Kidney capillary endothelial cell (primary cell): ENCODE results near the gene CCL19.
"Not testable (repeated sequence)": the region's sequence is repeated elsewhere in the genome, so short reads cannot be mapped to it uniquely, and the experiment has no call there.

ENCODE experiments used
- DNase-seq: peaks from one replicate; pipeline ENCODE4 v3.0.0-alpha.2; 2018; ENCODE audit warnings: low spot score

The CCL19 gene

GRCh38 chr9:34690983-34691935 lies at the start of gene CCL19:
CCL19 (minus strand) TSS chr9:34691276; CDS start chr9:34691139, 137 bp downstream.
- no peak for DNase-seq

- DNase-seq: not testable (repeated sequence)
These were observed 49.1 kb upstream of the CCL19 start for GRCh38 chr9:34740176-34740575.

GRCh38 chr9:34737677-34738260 lies 46.7 kb upstream of the CCL19 start:
- no peak for DNase-seq

- DNase-seq: no peak
These were observed 43.6 kb upstream of the CCL19 start for GRCh38 chr9:34734720-34735119.

- no peak for DNase-seq
These were observed 41.8 kb upstream of the CCL19 start for GRCh38 chr9:34732886-34733285.

- DNase-seq: no peak
These were observed 41.4 kb upstream of the CCL19 start for GRCh38 chr9:34732478-34732877.

GRCh38 chr9:34723141-34723540 lies 32.1 kb upstream of the CCL19 start:
- no peak for DNase-seq

GRCh38 chr9:34719769-34720025 lies 28.6 kb upstream of the CCL19 start:
- DNase-seq: not testable (repeated sequence)

GRCh38 chr9:34719021-34719768 lies 28.1 kb upstream of the CCL19 start:
- no peak for DNase-seq

GRCh38 chr9:34717996-34718614 lies 27.0 kb upstream of the CCL19 start:
- DNase-seq: no peak

- DNase-seq: no peak
These were observed 25.6 kb upstream of the CCL19 start for GRCh38 chr9:34716711-34717110.

- DNase-seq: no peak
These were observed 24.7 kb upstream of the CCL19 start for GRCh38 chr9:34715639-34716215.

GRCh38 chr9:34714007-34714406 lies 22.9 kb upstream of the CCL19 start:
- no peak for DNase-seq

GRCh38 chr9:34712140-34712539 lies 21.1 kb upstream of the CCL19 start:
- no peak for DNase-seq

- DNase-seq: no peak
These were observed 18.9 kb upstream of the CCL19 start, which contains the start of gene CCL21 for GRCh38 chr9:34710023-34710422. CCL21 (minus strand) TSS chr9:34710136; CDS start chr9:34710066, 70 bp downstream.

GRCh38 chr9:34709196-34709978 lies 18.3 kb upstream of the CCL19 start:
- DNase-seq: no peak

- no peak for DNase-seq
These were observed 16.1 kb upstream of the CCL19 start for GRCh38 chr9:34707130-34707529.

- DNase-seq: peak; percentile 70
These were observed 11.0 kb upstream of the CCL19 start for GRCh38 chr9:34701769-34702736.

- DNase-seq: peak; percentile 61
These were observed 10.1 kb upstream of the CCL19 start for GRCh38 chr9:34701023-34701768.
